K562 (cell line): ENCODE data around the gene NFKBIB. TPM values are rescaled to one million over a fixed set of nuclear protein-coding genes. Genes with fewer than 3 reads are reported as not detected.
A peak's percentile ranks its signal among the peaks of the same experiment; 100 is the strongest.

Experiments
- BRF2 ChIP-seq: IDR thresholded peaks from 3 replicates; pipeline ENCODE4 v1.6.1; 2011; ENCODE audit warnings: borderline replicate concordance, mild to moderate bottlenecking; ENCODE audit not compliant: insufficient read length, insufficient read depth
- CAMTA2 ChIP-seq: fragments of 250-450 bp; sonication (Bioruptor Pico); conservative IDR thresholded peaks from 2 replicates; pipeline ENCODE4 v1.5.1; 2022
- CBX2 ChIP-seq: fragments of 200-600 bp; sonication (generic); IDR thresholded peaks from one replicate; pipeline ENCODE4 v1.6.1; 2012; ENCODE audit warnings: mild to moderate bottlenecking, low read length, inconsistent platforms; ENCODE audit not compliant: insufficient read depth, poor library complexity, severe bottlenecking
- DDX20 ChIP-seq: fragments of 450-650 bp; IDR thresholded peaks from 2 replicates; pipeline ENCODE4 v1.6.1; 2016; ENCODE audit warnings: missing genetic modification characterization, low read depth, mild to moderate bottlenecking, missing compliant biosample characterization, moderate library complexity
- E2F3 ChIP-seq: fragments of 250-450 bp; sonication (Bioruptor Pico); IDR thresholded peaks from 2 replicates; pipeline ENCODE4 v1.4.0; 2020; ENCODE audit warnings: mild to moderate bottlenecking
- EGR1 ChIP-seq: fragments of 450-650 bp; conservative IDR thresholded peaks from 2 replicates; pipeline ENCODE4 v1.6.1; 2017; ENCODE audit warnings: mild to moderate bottlenecking
- EP400 ChIP-seq: fragments of 450-650 bp; IDR thresholded peaks from 2 replicates; pipeline ENCODE4 v1.6.1; 2017; ENCODE audit warnings: antibody characterized with exemption, mild to moderate bottlenecking, moderate library complexity
- ETV5 ChIP-seq: sonication (generic); formaldehyde crosslinking; IDR thresholded peaks from 2 replicates; pipeline ENCODE4 v1.4.0; 2020; ENCODE audit warnings: low read depth, mild to moderate bottlenecking, missing genetic modification reagents
- HBP1 ChIP-seq: fragments of 450-650 bp; formaldehyde crosslinking; IDR thresholded peaks from 2 replicates; pipeline ENCODE4 v1.4.0; 2022; ENCODE audit warnings: missing genetic modification characterization
- HDAC1 ChIP-seq, 2 experiments: fragments of 450-650 bp; IDR thresholded peaks; 2 replicates each; pipeline ENCODE4 v1.6.1; 2016 to 2017; ENCODE audit warnings: inconsistent platforms in 1 of 2, mild to moderate bottlenecking in 1 of 2, moderate library complexity in 1 of 2
- KAT8 ChIP-seq: fragments of 450-650 bp; IDR thresholded peaks from 2 replicates; pipeline ENCODE4 v1.6.1; 2016; ENCODE audit warnings: low read depth, mild to moderate bottlenecking
- KDM1A ChIP-seq, 2 experiments: fragments of 450-650 bp; IDR thresholded peaks; 2 replicates each; pipeline ENCODE4 v1.6.1; 2016; ENCODE audit warnings: mild to moderate bottlenecking in 2 of 2
- KDM4B ChIP-seq, 2 experiments: fragments of 450-650 bp in 1 of 2; sonication (generic) in 1 of 2; IDR thresholded peaks; 2 replicates each; pipeline ENCODE4 v1.6.1; 2016 to 2017; ENCODE audit warnings: borderline replicate concordance in 2 of 2, antibody characterized with exemption in 1 of 2, low read depth in 1 of 2, mild to moderate bottlenecking in 1 of 2
- KHSRP ChIP-seq: fragments of 450-650 bp; IDR thresholded peaks from 2 replicates; pipeline ENCODE4 v1.6.1; 2017
- MAFF ChIP-seq: IDR thresholded peaks from 2 replicates; pipeline ENCODE4 v1.6.1; 2012; ENCODE audit warnings: low read length, improper control_type of control experiment
- MEF2D ChIP-seq: conservative IDR thresholded peaks from 2 replicates; pipeline ENCODE4 v1.6.1; 2016; ENCODE audit warnings: low read depth, missing genetic modification characterization, missing compliant biosample characterization
- NR2C2 ChIP-seq, 2 experiments: fragments of 200-800 bp in 1 of 2; sonication (Bioruptor generic) in 1 of 2; sonication (generic) in 1 of 2; formaldehyde crosslinking in 1 of 2; IDR thresholded peaks; 2 replicates each; pipeline versions ENCODE4 v1.6.1 to v1.8.0; 2016 to 2022; ENCODE audit warnings: mild to moderate bottlenecking in 1 of 2, missing compliant biosample characterization in 1 of 2, missing genetic modification characterization in 1 of 2, missing genetic modification reagents in 1 of 2
- PHF8 ChIP-seq: fragments of 200-600 bp; sonication (generic); IDR thresholded peaks from 2 replicates; pipeline ENCODE4 v1.6.1; 2012; ENCODE audit warnings: mixed run types, mild to moderate bottlenecking, inconsistent platforms, low read length, moderate library complexity, borderline replicate concordance
- POLR2AphosphoS5 ChIP-seq: IDR thresholded peaks from 2 replicates; pipeline ENCODE4 v1.6.1; 2011; ENCODE audit warnings: mild to moderate bottlenecking, low read depth, low read length, moderate library complexity; ENCODE audit not compliant: control insufficient read depth, insufficient read depth
- PTRF ChIP-seq: fragments of 450-650 bp; IDR thresholded peaks from 2 replicates; pipeline ENCODE4 v1.6.1; 2016; ENCODE audit warnings: mild to moderate bottlenecking, missing genetic modification characterization, missing compliant biosample characterization
- RBM34 ChIP-seq: fragments of 200-400 bp; formaldehyde crosslinking; IDR thresholded peaks from 2 replicates; pipeline ENCODE4 v1.6.1; 2018; ENCODE audit warnings: low read length, borderline replicate concordance; ENCODE audit not compliant: insufficient read depth
- SRF ChIP-seq, 2 experiments: fragments of 250-450, 450-650 bp in 1 of 2; sonication (Bioruptor Pico) in 1 of 2; sonication (generic) in 1 of 2; formaldehyde crosslinking; IDR thresholded peaks; 2 replicates each; pipeline versions ENCODE4 v1.5.0 to v1.5.1; 2020 to 2022; ENCODE audit warnings: mild to moderate bottlenecking in 1 of 2, missing genetic modification reagents in 1 of 2
- THAP7 ChIP-seq: fragments of 250-450 bp; sonication (Bioruptor Pico); IDR thresholded peaks from 2 replicates; pipeline ENCODE4 v1.5.0; 2021
- U2AF2 ChIP-seq: fragments of 200-400 bp; formaldehyde crosslinking; optimal IDR thresholded peaks from 2 replicates; pipeline ENCODE3; 2017; ENCODE audit warnings: low read depth, mild to moderate bottlenecking, low read length
- ZNF347 ChIP-seq: fragments of 450-650 bp; formaldehyde crosslinking; IDR thresholded peaks from 2 replicates; pipeline ENCODE4 v1.4.0; 2020; ENCODE audit warnings: low read depth, mild to moderate bottlenecking, moderate library complexity
- ZNF830 ChIP-seq: fragments of 250-450 bp; sonication (Bioruptor Pico); IDR thresholded peaks from 2 replicates; pipeline ENCODE4 v1.5.0; 2021; ENCODE audit warnings: mild to moderate bottlenecking
- polyA plus RNA-seq, 8 experiments: library from polyadenylated mRNA; depleted of rRNA in 4 of 8; stranded (reverse) in 5 of 8; unstranded in 3 of 8; fragments of >200 nt; fragmentation: Nextera tagmentation in 2 of 8; fragmentation: Illumina TruSeq in 1 of 8; extraction: Ambion mirVana in 2 of 8; extraction: Trizol in 1 of 8; gene quantifications; 2 replicates each; pipeline versions ENCODE4 v1.2.1 to v1.2.3, GENCODE V29; 2011 to 2014; ENCODE audit warnings: inconsistent platforms in 1 of 8, missing spikeins in 1 of 8
- total RNA-seq, 7 experiments: library from RNA; depleted of rRNA in 6 of 7; stranded (reverse); fragments of >200 nt in 6 of 7; fragmentation: Illumina TruSeq in 2 of 7; extraction: Trizol in 2 of 7; gene quantifications; 2 replicates each; pipeline versions ENCODE4 v1.2.1 to v1.2.3, GENCODE V29; 2011 to 2021; ENCODE audit warnings: low replicate concordance in 1 of 7

Gene NFKBIB
- total and polyA plus RNA-seq, 9 of the 15 experiments (the other 6 are each of a cell fraction or from before 2014, with no cell fraction given) = 1.5 to 44.9 (median 10.4) TPM

- TF ChIP-seq NR2C2 (CRISPR knock-in tag; IDR thresholded peaks at IDR 0.05) (no peak), NR2C2 (tag; IDR thresholded peaks at IDR 0.05) (peak; percentile 64), CBX2 (no peak), KDM4B (IDR thresholded peaks at IDR 0.05; ENCODE audit: borderline replicate concordance in 2 of 2, low read depth in 1 of 2) (no peak), ZNF830 (no peak), BRF2 (no peak), CAMTA2 (CRISPR knock-in tag) (0 out of 2 replicates have a peak, but pooled peaks have one; percentile 42), MAFF (no peak), RBM34 (no peak), KAT8 (no peak), EGR1 (no peak), SRF (CRISPR knock-in tag; IDR thresholded peaks at IDR 0.05) (no peak), E2F3 (CRISPR knock-in tag) (no peak), DDX20 (tag) (no peak), PTRF (tag) (0 out of 2 replicates have a peak, but pooled peaks have one; percentile 25), ZNF347 (no peak), KHSRP (no peak), THAP7 (CRISPR knock-in tag) (no peak), PHF8 (no peak), ETV5 (CRISPR knock-in tag) (peak; percentile 88), U2AF2 (no peak), MEF2D (tag) (peak; percentile 61; the same call in 1 of the 2 replicates), HBP1 (no peak), HDAC1 (IDR thresholded peaks at IDR 0.05) (peak in 1 of 2 experiments; percentile 83; a peak in 2 of 4 replicates), EP400 (peak; percentile 84), KDM1A (IDR thresholded peaks at IDR 0.05) (peak; percentile 48 to 78; a peak in 3 of 4 replicates), POLR2AphosphoS5 (no peak)
These were observed 37.3 kb upstream of the NFKBIB start (continued) for GRCh38 chr19:38862321-38863059.
